ENCODE data around the gene IFNK.

The IFNK gene

GRCh38 chr9:27539479-27540441 is 15.7 kb downstream of the IFNK start:
- DNase-seq = no peak

- DNase-seq = no peak
These were observed 16.4 kb downstream of the IFNK start for GRCh38 chr9:27540502-27540901.

GRCh38 chr9:27541740-27542139 is 17.6 kb downstream of the IFNK start:
- no peak for DNase-seq

- DNase-seq = no peak
These were observed 18.4 kb downstream of the IFNK start for GRCh38 chr9:27542508-27542907.

GRCh38 chr9:27545471-27545870 is 21.4 kb downstream of the IFNK start:
- no peak for DNase-seq

- DNase-seq = no peak
These were observed 24.1 kb downstream of the IFNK start for GRCh38 chr9:27548055-27548741.

GRCh38 chr9:27549196-27549755 is 25.2 kb downstream of the IFNK start:
- DNase-seq = no peak

GRCh38 chr9:27554712-27555111 is 30.6 kb downstream of the IFNK start:
- DNase-seq = no peak

GRCh38 chr9:27556470-27556869 is 32.4 kb downstream of the IFNK start:
- DNase-seq = no peak

GRCh38 chr9:27558307-27558706 is 34.2 kb downstream of the IFNK start:
- DNase-seq = no peak

- no peak for DNase-seq
These were observed 36.4 kb downstream of the IFNK start for GRCh38 chr9:27560457-27560856.

- no peak for DNase-seq
These were observed 37.6 kb downstream of the IFNK start for GRCh38 chr9:27561685-27562084.

GRCh38 chr9:27563738-27564430 is 39.8 kb downstream of the IFNK start:
- no peak for DNase-seq

- DNase-seq = no peak
These were observed 40.6 kb downstream of the IFNK start for GRCh38 chr9:27564670-27565069.

GRCh38 chr9:27565696-27566095 is 41.6 kb downstream of the IFNK start:
- no peak for DNase-seq

- DNase-seq = no peak
These were observed 42.0 kb downstream of the IFNK start for GRCh38 chr9:27566118-27566517.

- no peak for DNase-seq
These were observed 45.3 kb downstream of the IFNK start for GRCh38 chr9:27569406-27569805.

GRCh38 chr9:27571011-27571410 is 46.9 kb downstream of the IFNK start:
- no peak for DNase-seq

GRCh38 chr9:27572061-27572460 is 48.0 kb downstream of the IFNK start:
- DNase-seq = no peak

- DNase-seq = no peak
These were observed 48.5 kb downstream of the IFNK start for GRCh38 chr9:27572566-27572917.

GRCh38 chr9:27572918-27573633 is 49.0 kb downstream of the IFNK start, which contains the start of gene C9orf72:
Gene C9orf72 (minus strand): TSS chr9:27573481. CDS start chr9:27567120, 6,361 bp downstream.
- DNase-seq = peak; percentile 86 to 91
